GM12892 (cell line): ENCODE data around the gene RIF1.

Experiments used
- POLR2A ChIP-seq: IDR thresholded peaks from 2 replicates; pipeline ENCODE4 v1.6.1; 2011; ENCODE audit warnings: low read depth, low read length, control low read depth
- POLR2AphosphoS5 ChIP-seq: IDR thresholded peaks from 2 replicates; pipeline ENCODE4 v1.6.1; 2011; ENCODE audit warnings: low read depth, low read length, control low read depth

- no peak for TF ChIP-seq POLR2A
- TF ChIP-seq POLR2AphosphoS5 = no peak
These were observed 4.3 kb upstream of the RIF1 start for GRCh38 chr2:151405376-151405775.
